GM21367 (cell line): ENCODE measurements around the gene HKDC1.

ENCODE experiments used
- ATAC-seq: cut with Tn5 transposase; IDR thresholded peaks from one replicate; pipeline ENCODE4 v1.9.1; 2021; ENCODE audit not compliant: unreplicated experiment

HKDC1 gene

GRCh38 chr10:69215405-69216171 is 4.5 kb upstream of the HKDC1 start:
- ATAC-seq, result no peak

DNA sequence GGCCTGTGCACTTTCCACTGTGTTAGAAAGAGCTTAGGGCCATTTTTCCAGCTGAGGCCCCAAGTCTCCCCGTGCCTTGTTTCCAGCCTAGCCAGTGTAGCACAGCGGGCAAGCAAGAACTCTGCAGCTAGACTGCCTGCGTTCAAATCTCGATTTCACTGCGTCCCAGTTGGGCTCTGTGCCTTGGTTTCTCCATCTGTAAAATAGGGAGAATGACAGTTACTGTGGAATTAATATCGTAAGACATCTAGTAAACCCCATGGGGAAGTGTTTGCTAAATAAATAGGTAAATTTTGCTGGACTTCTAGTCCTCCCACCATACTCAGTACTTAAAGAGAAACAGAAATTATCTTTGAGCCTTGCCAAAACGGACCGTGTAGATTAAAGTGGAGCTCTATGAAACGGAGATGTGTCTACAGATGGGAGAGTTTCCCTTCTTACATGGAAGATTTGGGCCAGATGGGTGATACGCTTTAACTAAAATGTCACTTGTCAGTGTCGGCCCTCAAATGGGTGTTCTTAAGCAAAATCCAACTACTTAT is 3.5 kb upstream of the HKDC1 start:
- ATAC-seq, result no peak

DNA sequence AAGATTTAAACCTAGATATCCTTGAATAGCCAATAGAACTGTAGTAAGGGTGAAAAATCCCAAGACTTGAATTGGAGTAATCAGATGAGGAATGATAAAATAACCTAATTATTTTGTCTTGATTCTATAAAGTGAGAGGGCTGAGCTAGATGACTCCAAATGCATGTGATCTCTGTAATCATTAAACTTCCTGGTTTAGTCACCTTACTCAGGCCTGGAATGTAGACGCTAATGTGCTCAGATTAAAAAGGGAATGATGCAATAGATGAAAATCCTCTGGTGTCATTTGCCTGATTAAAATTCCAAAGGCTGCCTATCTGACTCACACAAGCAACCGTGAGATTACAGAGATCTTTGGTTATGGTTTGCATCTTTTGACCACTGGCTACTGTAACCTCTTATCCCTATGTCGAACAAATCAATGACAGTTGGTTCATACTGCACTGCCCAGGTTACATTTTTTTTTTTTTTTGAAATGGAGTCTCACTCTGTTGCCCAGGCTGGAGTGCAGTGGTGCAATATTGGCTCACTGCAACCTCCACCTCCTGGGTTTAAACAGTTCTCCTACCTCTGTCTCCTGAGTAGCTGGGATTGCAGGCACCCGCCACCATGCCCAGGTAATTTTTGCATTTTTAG is 2.9 kb upstream of the HKDC1 start:
- ATAC-seq, result no peak

DNA sequence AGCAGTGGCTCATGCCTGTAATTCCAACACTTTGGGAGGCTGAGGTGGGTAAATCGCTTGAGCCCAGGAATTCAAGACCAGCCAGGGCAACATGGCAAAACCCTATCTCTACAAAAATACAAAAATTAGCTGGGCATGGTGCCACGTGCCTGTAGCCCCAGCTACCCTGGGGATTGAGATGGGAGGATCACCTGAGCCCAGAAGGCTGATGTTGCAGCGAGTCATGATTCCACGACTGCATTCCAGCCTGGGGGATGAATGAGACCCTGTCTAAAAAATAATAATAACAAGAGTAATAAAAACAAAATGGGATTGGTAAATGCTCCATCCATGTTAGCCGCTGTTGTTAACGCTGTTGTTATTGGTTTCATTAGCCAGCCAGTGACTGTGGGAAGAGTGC is 1.3 kb upstream of the HKDC1 start:
- ATAC-seq, result no peak

DNA sequence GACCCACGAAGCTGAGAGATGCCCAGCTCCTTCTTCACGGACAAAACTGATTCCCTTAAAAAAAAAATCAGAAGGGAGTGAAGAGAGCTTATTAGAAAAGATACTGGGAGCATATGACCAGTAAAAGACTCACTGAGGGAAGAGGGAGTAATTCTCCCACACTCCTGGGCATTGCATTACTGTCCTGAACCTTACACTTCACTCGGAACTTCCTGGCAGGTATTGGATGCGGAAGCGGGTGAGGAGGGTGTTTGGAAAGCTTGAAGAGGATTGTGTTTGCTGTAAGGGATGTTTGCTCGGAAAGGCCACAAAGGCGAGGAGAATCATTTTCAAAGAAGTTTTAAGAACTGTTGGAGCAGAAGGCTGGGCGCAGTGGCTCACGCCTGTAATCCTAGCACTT is 375 bp downstream of the HKDC1 start:
- no peak for ATAC-seq

GRCh38 chr10:69222157-69223027 is 2.3 kb downstream of the HKDC1 start:
- peak; percentile 94 for ATAC-seq

DNA sequence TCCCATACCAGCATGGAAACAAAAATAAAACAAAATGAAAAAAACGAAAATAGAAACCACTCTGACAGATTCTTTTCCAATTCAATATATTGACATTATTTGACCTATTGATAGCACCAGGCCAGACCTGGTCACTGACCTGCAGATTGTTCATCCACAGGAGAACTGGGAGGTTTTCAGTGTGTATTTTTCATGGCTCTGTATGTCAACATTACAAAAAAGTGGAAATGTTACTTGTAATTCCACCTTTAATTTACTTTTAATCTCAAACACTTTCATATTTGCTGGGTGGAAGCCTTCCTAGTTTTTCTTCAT is 2.9 kb downstream of the HKDC1 start:
- ATAC-seq, result peak; percentile 5

GRCh38 chr10:69224862-69225657 is 4.9 kb downstream of the HKDC1 start:
- no peak for ATAC-seq

GRCh38 chr10:69225681-69226080 is 5.5 kb downstream of the HKDC1 start:
- no peak for ATAC-seq

GRCh38 chr10:69226919-69227450 is 6.9 kb downstream of the HKDC1 start:
- ATAC-seq, result no peak

DNA sequence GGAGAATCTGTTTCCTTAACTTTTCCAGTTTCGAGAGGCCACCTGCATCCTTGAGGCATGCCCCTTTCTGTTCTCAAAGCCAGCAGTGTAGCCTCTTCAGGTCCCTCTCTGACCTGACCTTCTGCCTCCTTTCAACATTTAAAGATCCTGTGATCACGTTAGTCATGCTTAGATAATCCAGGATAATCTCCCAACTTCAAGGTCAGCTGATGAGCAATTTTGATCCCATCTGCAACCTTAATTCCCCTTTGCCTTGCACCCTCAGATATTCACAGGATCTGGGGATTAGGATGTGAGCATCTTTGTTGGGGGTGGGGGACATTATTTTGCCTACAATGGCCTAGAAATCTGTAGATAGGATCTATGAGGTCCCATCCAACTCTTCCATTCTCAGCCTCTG is 8.0 kb downstream of the HKDC1 start:
- no peak for ATAC-seq

DNA sequence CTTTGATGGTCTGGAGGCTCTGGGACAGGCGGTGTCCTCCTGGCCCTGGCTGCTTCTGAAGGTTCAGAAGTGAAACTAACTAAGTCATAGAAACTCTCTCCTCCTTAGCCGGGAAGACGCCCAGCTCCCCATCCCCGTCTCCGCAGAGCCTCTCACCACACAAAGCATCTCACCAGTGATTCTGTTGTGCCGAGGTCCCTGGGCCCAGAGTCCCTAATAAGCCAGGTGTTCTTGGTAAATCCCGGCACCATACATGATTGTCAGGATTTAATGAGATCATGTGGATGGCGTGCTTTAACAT is 9.4 kb downstream of the HKDC1 start:
- no peak for ATAC-seq

DNA sequence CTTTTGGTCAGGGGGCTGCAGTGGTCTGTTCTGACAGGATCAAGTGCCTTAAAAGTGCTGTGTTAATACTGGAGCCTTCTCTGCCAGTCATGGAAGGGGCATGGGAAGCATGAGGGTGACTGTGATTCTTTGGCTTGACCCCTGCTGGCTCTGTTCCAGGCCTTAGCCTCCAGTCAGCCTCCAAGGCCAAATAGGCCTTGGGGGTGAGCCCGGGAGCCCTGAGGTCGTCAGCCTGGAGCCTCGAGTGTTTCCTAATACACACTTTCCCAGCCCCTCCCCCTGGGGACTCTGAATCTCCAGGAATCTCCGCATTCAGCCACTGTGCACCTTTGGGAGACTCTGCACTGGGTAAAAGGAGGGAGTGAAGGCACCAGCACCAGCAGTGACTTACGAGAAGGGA is 10.0 kb downstream of the HKDC1 start:
- no peak for ATAC-seq

- no peak for ATAC-seq
These were observed 12.1 kb downstream of the HKDC1 start for GRCh38 chr10:69232252-69232651.

DNA sequence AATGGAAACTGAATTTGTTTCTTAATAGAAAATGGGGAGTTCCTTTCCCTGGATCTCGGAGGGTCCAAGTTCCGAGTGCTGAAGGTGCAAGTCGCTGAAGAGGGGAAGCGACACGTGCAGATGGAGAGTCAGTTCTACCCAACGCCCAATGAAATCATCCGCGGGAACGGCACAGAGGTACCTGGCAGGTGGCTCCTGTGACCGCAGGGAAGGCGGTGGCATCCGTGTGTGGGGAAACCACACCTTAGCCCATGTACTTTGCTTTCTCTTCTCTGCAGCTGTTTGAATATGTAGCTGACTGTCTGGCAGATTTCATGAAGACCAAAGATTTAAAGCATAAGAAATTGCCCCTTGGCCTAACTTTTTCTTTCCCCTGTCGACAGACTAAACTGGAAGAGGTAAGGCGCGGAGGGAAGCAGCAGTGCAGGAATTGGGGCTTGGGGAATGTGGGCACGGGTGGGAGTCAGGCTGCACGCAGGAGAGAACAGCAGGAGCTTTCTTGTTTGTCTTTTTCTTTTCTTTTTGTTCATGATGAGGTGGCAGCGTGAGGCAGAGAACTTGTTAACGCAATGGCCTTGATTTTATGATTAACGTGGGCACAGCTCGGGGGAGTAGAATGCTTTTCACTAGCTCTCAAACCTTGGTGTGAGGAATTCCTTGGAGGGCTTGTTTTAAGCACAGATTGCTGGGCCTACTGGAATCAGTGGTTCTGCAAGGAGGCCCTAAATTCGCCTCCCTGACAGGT is 12.8 kb downstream of the HKDC1 start:
- no peak for ATAC-seq

DNA sequence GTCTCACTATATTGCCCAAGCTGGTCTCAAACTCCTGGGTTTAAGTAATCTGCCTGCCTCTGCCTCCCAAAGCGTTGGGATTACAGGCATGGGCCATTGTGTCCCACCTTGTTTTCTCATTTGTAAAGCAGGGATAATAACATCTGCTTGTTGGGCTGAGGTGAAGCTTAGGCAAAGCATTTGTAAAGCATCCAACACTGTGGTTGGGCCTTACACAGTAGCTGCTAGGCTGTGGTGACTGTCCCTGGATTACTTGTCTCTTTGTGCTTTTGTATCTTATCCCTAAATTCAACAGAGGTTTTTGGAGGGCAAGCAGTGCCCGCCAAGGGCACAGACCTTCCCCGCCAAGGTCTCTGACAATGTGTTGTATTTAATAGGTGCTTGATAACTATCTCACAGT is 14.3 kb downstream of the HKDC1 start:
- ATAC-seq, result no peak

DNA sequence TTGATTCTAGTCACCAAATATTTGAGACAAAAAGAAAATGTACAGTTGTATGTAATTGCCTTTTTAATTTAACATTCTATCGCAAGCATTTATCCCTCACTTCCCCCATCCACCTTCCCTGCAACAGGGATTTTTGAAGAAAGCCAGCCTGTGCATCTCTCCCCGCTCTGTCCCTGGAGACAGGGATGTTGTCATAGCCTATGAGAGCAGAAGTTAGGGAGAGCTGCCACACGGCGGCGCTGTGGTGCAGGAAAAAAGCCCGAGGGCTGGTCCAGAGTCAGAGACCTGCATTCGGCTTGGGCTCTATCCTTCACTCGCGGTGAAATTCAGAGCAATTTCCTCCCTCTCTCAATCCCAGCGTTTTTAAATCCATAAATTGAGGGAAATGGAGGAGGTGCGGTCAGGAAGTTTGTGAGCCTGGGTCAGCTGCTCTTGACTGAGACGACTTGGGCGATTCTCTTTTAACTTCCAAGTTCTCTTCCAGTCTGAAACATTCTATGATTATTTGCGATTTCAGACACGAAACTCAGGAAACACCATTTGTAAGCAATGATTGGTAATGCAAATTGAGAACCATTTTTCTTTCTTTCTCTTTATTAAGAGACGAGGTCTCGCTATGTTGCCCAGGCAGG is 17.5 kb downstream of the HKDC1 start:
- ATAC-seq, result peak; percentile 89

GRCh38 chr10:69239136-69239535 is 19.0 kb downstream of the HKDC1 start:
- ATAC-seq, result no peak

GRCh38 chr10:69239816-69240434 is 19.8 kb downstream of the HKDC1 start:
- no peak for ATAC-seq
